SK-N-SH (cell line): ENCODE data around the gene TMEM72. TPM values are rescaled to one million over a fixed set of nuclear protein-coding genes. Genes with fewer than 3 reads are reported as not detected.

Experiments
- CTCF ChIA-PET: fragments of 300-600, 350-600 bp; formaldehyde crosslinking; extraction: SDS; loops from one replicate; lab custom pipeline; 2021; lab: Yijun Ruan, JAX
- POLR2A ChIA-PET: fragments of 350-600 bp; sonication (Branson Sonifier 250); formaldehyde crosslinking; extraction: SDS; loops from one replicate; lab custom pipeline; 2020; ENCODE audit warnings: antibody characterized with exemption, inconsistent platforms; lab: Yijun Ruan, JAX
- DNase-seq: peaks from one replicate; pipeline ENCODE4 v3.0.0; 2012
- H2AFZ ChIP-seq: fragments of 200-600 bp; sonication (generic); 2 replicates; pipeline ENCODE4 v1.8.1; 2016; ENCODE audit warnings: antibody characterized with exemption, mild to moderate bottlenecking, low read depth
- H3F3A ChIP-seq: fragments of 200-600 bp; sonication (generic); replicated peaks from 2 replicates; pipeline ENCODE3; 2016; ENCODE audit warnings: antibody characterized with exemption, mild to moderate bottlenecking; ENCODE audit not compliant: insufficient read depth
- H3K27ac ChIP-seq, 2 experiments: fragments of 200-500 bp in 1 of 2; fragments of 200-600 bp in 1 of 2; sonication (Bioruptor generic) in 1 of 2; sonication (generic), shearing (Covaris generic) in 1 of 2; 2 replicates each; pipeline versions ENCODE4 v1.5.1 to v1.6.1; 2014 to 2016; ENCODE audit warnings: low read depth in 2 of 2, inconsistent platforms in 1 of 2, low read length in 1 of 2, mild to moderate bottlenecking in 1 of 2, mixed read lengths in 1 of 2
- H3K27me3 ChIP-seq: fragments of 200-600 bp; sonication (generic), shearing (Covaris generic); 2 replicates; pipeline ENCODE4 v1.6.1; 2016; ENCODE audit warnings: mixed run types; ENCODE audit not compliant: insufficient read depth
- H3K36me3 ChIP-seq, 2 experiments: fragments of 200-500 bp in 1 of 2; fragments of 200-600 bp in 1 of 2; sonication (Bioruptor generic) in 1 of 2; sonication (generic) in 1 of 2; replicated peaks in 1 of 2; 2 replicates each; pipeline versions ENCODE3 to v1.5.1; 2014 to 2016; ENCODE audit warnings: low read length in 1 of 2, mild to moderate bottlenecking in 1 of 2; ENCODE audit not compliant: insufficient read depth in 2 of 2, control insufficient read depth in 1 of 2
- H3K4me1 ChIP-seq, 2 experiments: fragments of 200-500 bp in 1 of 2; fragments of 200-600 bp in 1 of 2; sonication (Bioruptor generic) in 1 of 2; sonication (generic), shearing (Covaris generic) in 1 of 2; 2 replicates each; pipeline versions ENCODE4 v1.5.1 to v1.6.1; 2014 to 2016; ENCODE audit warnings: low read depth in 1 of 2, low read length in 1 of 2, mixed run types in 1 of 2; ENCODE audit not compliant: insufficient read depth in 2 of 2, control insufficient read depth in 1 of 2
- H3K4me2 ChIP-seq: fragments of 200-600 bp; sonication (generic), shearing (Covaris generic); 2 replicates; pipeline ENCODE4 v1.6.1; 2017; ENCODE audit warnings: mixed run types
- H3K4me3 ChIP-seq, 2 experiments: fragments of 200-500 bp in 1 of 2; fragments of 200-600 bp in 1 of 2; sonication (Bioruptor generic) in 1 of 2; sonication (generic), shearing (Covaris generic) in 1 of 2; 2 replicates each; pipeline versions ENCODE4 v1.5.1 to v1.8.1; 2014 to 2016; ENCODE audit warnings: low read depth in 2 of 2, inconsistent platforms in 1 of 2, low read length in 1 of 2, mild to moderate bottlenecking in 1 of 2, mixed read lengths in 1 of 2, moderate library complexity in 1 of 2
- H3K79me2 ChIP-seq: fragments of 200-600 bp; sonication (generic); 2 replicates; pipeline ENCODE4 v1.8.1; 2017; ENCODE audit warnings: mild to moderate bottlenecking; ENCODE audit not compliant: insufficient read depth
- H3K9ac ChIP-seq: fragments of 200-600 bp; sonication (generic); 2 replicates; pipeline ENCODE4 v1.6.1; 2017; ENCODE audit warnings: mixed run types
- H3K9me2 ChIP-seq: fragments of 200-600 bp; sonication (generic); 2 replicates; pipeline ENCODE4 v1.6.1; 2017; ENCODE audit warnings: mixed run types
- H3K9me3 ChIP-seq: fragments of 200-600 bp; sonication (generic); 2 replicates; pipeline ENCODE4 v1.6.1; 2017; ENCODE audit warnings: mixed run types, mild to moderate bottlenecking, moderate library complexity
- H4K20me1 ChIP-seq: fragments of 200-600 bp; sonication (generic); 2 replicates; pipeline ENCODE4 v1.6.1; 2017; ENCODE audit warnings: mild to moderate bottlenecking, mixed run types; ENCODE audit not compliant: insufficient read depth
- CHD2 ChIP-seq: fragments of 150-350 bp; IDR thresholded peaks from 2 replicates; pipeline ENCODE4 v1.6.1; 2018; ENCODE audit warnings: low read length; ENCODE audit not compliant: partially characterized antibody
- JUND ChIP-seq: IDR thresholded peaks from 2 replicates; pipeline ENCODE4 v1.4.0; 2012
- SIN3A ChIP-seq: IDR thresholded peaks from 2 replicates; pipeline ENCODE4 v1.6.1; 2012; ENCODE audit warnings: low read depth, mild to moderate bottlenecking, low read length, moderate library complexity, borderline replicate concordance
- TAF1 ChIP-seq: IDR thresholded peaks from 2 replicates; pipeline ENCODE4 v1.6.1; 2012; ENCODE audit warnings: low read depth, mild to moderate bottlenecking, low read length, moderate library complexity, borderline replicate concordance
- TCF12 ChIP-seq: IDR thresholded peaks from 2 replicates; pipeline ENCODE4 v1.4.0; 2012
- TEAD4 ChIP-seq: IDR thresholded peaks from 2 replicates; pipeline ENCODE4 v1.4.0; 2012; ENCODE audit warnings: mild to moderate bottlenecking, borderline replicate concordance; ENCODE audit not compliant: insufficient read depth
- WGBS: methylation state at CpG from one replicate; pipeline ENCODE4 v1.1.6; 2017; ENCODE audit warnings: low lambda C conversion rate; 5-methylcytosine and 5-hydroxymethylcytosine counted together
- polyA plus RNA-seq, 3 experiments: library from polyadenylated mRNA; depleted of rRNA; stranded (reverse); fragments of >200 nt; gene quantifications; 2 replicates each; pipeline ENCODE4 v1.2.3, GENCODE V29; 2012
- TF ChIP-seq, protein P1 (sequence below): fragments of 200-600 bp; sonication (generic); IDR thresholded peaks from 2 replicates; pipeline ENCODE4 v1.6.1; 2017; ENCODE audit warnings: antibody characterized with exemption, mild to moderate bottlenecking, moderate library complexity
- TF ChIP-seq, protein P2 (sequence below): IDR thresholded peaks from 2 replicates; pipeline ENCODE4 v1.6.1; 2012; ENCODE audit warnings: mild to moderate bottlenecking, low read depth, low read length, moderate library complexity

The TMEM72 gene
- polyA plus RNA-seq, 1 of the 3 experiments (the other 2 are of a cell fraction): not detected

DNA sequence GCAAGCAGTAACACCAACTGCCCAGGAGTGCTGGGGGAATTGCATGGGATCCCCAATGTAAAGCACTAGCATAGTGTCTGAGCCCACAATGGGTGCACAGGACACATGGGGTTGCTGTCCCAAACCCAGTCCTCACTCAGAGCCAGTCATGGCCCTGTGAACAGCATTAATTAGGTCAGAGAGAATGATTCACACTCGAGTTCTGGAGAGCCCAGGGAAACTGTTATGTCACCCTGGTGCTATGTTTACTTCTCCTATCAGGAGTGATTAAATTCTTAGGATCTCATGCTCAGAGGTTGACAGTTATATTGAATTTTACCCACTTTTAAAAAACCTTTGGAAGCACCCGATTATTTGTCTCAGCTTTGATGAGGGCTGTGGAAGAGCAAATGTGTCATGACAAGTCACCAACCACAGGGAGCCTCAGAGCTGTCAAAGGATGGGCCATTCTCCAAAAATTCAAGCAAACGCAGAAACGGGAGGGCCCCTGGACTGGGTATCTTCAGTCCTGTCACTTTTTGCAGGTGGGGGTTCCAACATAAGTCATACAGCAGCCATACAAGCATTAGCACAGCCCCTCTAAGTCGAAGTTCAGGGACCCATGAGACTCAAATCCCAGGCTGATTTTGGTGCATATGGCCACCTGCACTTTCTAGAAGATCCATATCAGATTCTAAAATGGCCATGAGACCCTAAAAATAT is 47.2 kb downstream of the TMEM72 start (continued):
- TF ChIP-seq, protein P1, sequence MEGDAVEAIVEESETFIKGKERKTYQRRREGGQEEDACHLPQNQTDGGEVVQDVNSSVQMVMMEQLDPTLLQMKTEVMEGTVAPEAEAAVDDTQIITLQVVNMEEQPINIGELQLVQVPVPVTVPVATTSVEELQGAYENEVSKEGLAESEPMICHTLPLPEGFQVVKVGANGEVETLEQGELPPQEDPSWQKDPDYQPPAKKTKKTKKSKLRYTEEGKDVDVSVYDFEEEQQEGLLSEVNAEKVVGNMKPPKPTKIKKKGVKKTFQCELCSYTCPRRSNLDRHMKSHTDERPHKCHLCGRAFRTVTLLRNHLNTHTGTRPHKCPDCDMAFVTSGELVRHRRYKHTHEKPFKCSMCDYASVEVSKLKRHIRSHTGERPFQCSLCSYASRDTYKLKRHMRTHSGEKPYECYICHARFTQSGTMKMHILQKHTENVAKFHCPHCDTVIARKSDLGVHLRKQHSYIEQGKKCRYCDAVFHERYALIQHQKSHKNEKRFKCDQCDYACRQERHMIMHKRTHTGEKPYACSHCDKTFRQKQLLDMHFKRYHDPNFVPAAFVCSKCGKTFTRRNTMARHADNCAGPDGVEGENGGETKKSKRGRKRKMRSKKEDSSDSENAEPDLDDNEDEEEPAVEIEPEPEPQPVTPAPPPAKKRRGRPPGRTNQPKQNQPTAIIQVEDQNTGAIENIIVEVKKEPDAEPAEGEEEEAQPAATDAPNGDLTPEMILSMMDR: no peak
- TF ChIP-seq, protein P2, sequence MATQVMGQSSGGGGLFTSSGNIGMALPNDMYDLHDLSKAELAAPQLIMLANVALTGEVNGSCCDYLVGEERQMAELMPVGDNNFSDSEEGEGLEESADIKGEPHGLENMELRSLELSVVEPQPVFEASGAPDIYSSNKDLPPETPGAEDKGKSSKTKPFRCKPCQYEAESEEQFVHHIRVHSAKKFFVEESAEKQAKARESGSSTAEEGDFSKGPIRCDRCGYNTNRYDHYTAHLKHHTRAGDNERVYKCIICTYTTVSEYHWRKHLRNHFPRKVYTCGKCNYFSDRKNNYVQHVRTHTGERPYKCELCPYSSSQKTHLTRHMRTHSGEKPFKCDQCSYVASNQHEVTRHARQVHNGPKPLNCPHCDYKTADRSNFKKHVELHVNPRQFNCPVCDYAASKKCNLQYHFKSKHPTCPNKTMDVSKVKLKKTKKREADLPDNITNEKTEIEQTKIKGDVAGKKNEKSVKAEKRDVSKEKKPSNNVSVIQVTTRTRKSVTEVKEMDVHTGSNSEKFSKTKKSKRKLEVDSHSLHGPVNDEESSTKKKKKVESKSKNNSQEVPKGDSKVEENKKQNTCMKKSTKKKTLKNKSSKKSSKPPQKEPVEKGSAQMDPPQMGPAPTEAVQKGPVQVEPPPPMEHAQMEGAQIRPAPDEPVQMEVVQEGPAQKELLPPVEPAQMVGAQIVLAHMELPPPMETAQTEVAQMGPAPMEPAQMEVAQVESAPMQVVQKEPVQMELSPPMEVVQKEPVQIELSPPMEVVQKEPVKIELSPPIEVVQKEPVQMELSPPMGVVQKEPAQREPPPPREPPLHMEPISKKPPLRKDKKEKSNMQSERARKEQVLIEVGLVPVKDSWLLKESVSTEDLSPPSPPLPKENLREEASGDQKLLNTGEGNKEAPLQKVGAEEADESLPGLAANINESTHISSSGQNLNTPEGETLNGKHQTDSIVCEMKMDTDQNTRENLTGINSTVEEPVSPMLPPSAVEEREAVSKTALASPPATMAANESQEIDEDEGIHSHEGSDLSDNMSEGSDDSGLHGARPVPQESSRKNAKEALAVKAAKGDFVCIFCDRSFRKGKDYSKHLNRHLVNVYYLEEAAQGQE: no peak
- TF ChIP-seq, all 33 proteins: peak for 2

DNA sequence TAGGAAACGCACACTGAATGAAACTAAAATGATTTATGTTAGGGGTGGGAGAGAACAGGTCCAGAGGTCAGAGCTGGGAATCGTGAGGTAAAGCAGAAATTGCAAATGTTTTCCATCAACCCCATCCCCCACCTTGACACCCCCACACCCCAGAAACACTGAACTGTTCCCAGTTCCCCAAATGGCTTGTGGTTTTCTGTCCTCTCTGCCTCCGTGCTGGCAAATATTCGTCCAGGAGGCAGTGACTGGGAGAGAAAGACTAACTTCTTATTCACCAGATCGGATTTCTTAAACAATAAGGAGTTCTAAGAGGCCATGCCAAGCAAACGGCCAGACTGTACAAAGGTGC is 47.7 kb downstream of the TMEM72 start:
- H3K79me2 ChIP-seq: peaks cover 7% of the 10 kb centered on the region
- no peak for DNase-seq
- TF ChIP-seq TEAD4: no peak
- TF ChIP-seq TAF1: no peak
- no peak for TF ChIP-seq CHD2
- TF ChIP-seq, protein P2: no peak
- no peak for TF ChIP-seq TCF12
- TF ChIP-seq SIN3A: no peak
- no peak for TF ChIP-seq JUND
- no peaks in the 10 kb centered on the region for H4K20me1 ChIP-seq
- peaks cover 0 to 8% of the 10 kb centered on the region in 2 experiments for H3K36me3 ChIP-seq
- no peaks in the 10 kb centered on the region for H3F3A ChIP-seq
- POLR2A ChIA-PET: interaction anchor here (1.3 kb wide), 1 partner anchor 12 kb away, joined by 4 read pairs; no protein-coding TSS in a partner anchor
- H3K9me3 ChIP-seq: no peaks in the 10 kb centered on the region
- H3K27me3 ChIP-seq: no peaks in the 10 kb centered on the region
- WGBS: 1% methylated on average over 6 of the region's 6 CpGs
- CTCF ChIA-PET: interaction anchor here (1.0 to 2.9 kb wide), 2 partner anchors 8 to 26 kb away, joined by 3 to 16 read pairs; no protein-coding TSS in a partner anchor
- peak overlapping the region; percentile 75 to 81 for H3K27ac ChIP-seq
- H3K4me1 ChIP-seq: peaks cover 11 to 25% of the 10 kb centered on the region in 2 experiments; a peak in 3 of 4 replicates
- no peaks in the 10 kb centered on the region for H3K9me2 ChIP-seq
- peak overlapping the region; percentile 91 for H3K9ac ChIP-seq
- peak overlapping the region; percentile 84 for H2AFZ ChIP-seq
- peak overlapping the region; percentile 96 for H3K4me2 ChIP-seq
- peak overlapping the region; percentile 83 to 89 for H3K4me3 ChIP-seq
